ENCODE measurements around the gene PHPT1. TPM values are rescaled to one million over a fixed set of nuclear protein-coding genes. Genes with fewer than 3 reads are reported as not detected.
A peak's percentile ranks its signal among the peaks of the same experiment; 100 is the strongest.

Gene PHPT1
- total and polyA plus RNA-seq, 2 of the 8 experiments (the other 6 are each of a cell fraction or from before 2014, with no cell fraction given) = 109 to 226 TPM

GRCh38 chr9:136847826-136848392 lies 1.3 kb upstream of the PHPT1 start:
- H2BK120ac ChIP-seq (replicated peaks; ENCODE audit: low read depth, low read length) = peak overlapping the region; percentile 43
- peak overlapping the region; percentile 71 for H3K56ac ChIP-seq (replicated peaks; ENCODE audit: insufficient read length, low read depth, low read length)
- H3K9ac ChIP-seq (replicated peaks in 1 of 4; ENCODE audit: extremely low read depth in 1 of 4, low read depth in 3 of 4, low read length in 3 of 4) = peak overlapping the region; percentile 33 to 65 (median 52)
- H3K27me3 ChIP-seq (replicated peaks in 1 of 4; ENCODE audit: control insufficient read depth in 3 of 4, extremely low read depth in 1 of 4, insufficient read depth in 3 of 4, low read length in 3 of 4) = peaks cover 2 to 12% (median 7%) of the 10 kb centered on the region in 4 experiments; a peak in 6 of 7 replicates
- CTCF ChIA-PET (ENCODE audit: partially characterized antibody) = interaction anchor here (0.6 to 2.6 kb wide), 9 partner anchors 29 to 745 kb away, joined by 3 to 7 read pairs (median 5); partner anchors contain the start of genes C8G and FBXW5
- peak overlapping the region; percentile 98 for H2BK5ac ChIP-seq (ENCODE audit: low read depth, low read length)
- H3K18ac ChIP-seq (ENCODE audit: extremely low read depth, low read length) = peak overlapping the region; percentile 52
- peaks cover 0 to 7% (median 3%) of the 10 kb centered on the region in 4 experiments; a peak in 4 of 8 replicates for H3K36me3 ChIP-seq (ENCODE audit: control insufficient read depth in 2 of 4, insufficient read depth in 4 of 4, low read length in 3 of 4)
- WGBS, 2 experiments (ENCODE audit: extremely low coverage in 1 of 2, insufficient coverage in 1 of 2, insufficient read length in 1 of 2, insufficient replicate concordance in 2 of 2, low coverage in 1 of 2, low lambda C conversion rate in 2 of 2, missing lambda C conversion rate in 1 of 2) = 4% methylated on average over 39 of the region's 48 CpGs; no CpG with 5 or more reads in 1 of the 2 experiments
- no peaks in the 10 kb centered on the region; a peak in 1 of 4 replicates for H3K9me3 ChIP-seq (ENCODE audit: insufficient read depth in 2 of 2, low read depth in 1 of 2, low read length in 1 of 2)
- peak overlapping the region; percentile 80 for H3K14ac ChIP-seq (ENCODE audit: insufficient read length)
- H2AFZ ChIP-seq (ENCODE audit: low read length) = no peak overlapping the region
- peaks cover 7% of the 10 kb centered on the region in 2 experiments for H4K20me1 ChIP-seq (replicated peaks in 1 of 2; ENCODE audit: control insufficient read depth in 1 of 2, insufficient read depth in 2 of 2, low read length in 2 of 2)
- no peak overlapping the region for H2BK20ac ChIP-seq (ENCODE audit: low read length)
- peak in 1 of 2 experiments; percentile 89 for DNase-seq (ENCODE audit: low read depth in 1 of 2, low spot score in 2 of 2)
- peak overlapping the region; percentile 46 for H4K5ac ChIP-seq (ENCODE audit: insufficient read length, low read depth, low read length)
- no peak for FAIRE-seq
- peaks cover 0 to 18% (median 9%) of the 10 kb centered on the region in 4 experiments; a peak in 5 of 7 replicates for H3K4me1 ChIP-seq (replicated peaks in 1 of 4; ENCODE audit: control insufficient read depth in 3 of 4, insufficient read depth in 4 of 4, low read length in 3 of 4)
- H3K23me2 ChIP-seq (ENCODE audit: low read depth, low read length) = peaks cover 13% of the 10 kb centered on the region
- H3K27ac ChIP-seq (ENCODE audit: low read depth, low read length) = no peak overlapping the region
- H2BK15ac ChIP-seq (ENCODE audit: low read length) = peak overlapping the region; percentile 81; the same call in 1 of the 2 replicates
- POLR2A ChIA-PET (ENCODE audit: partially characterized antibody) = interaction anchor here (0.7 to 20.5 kb wide), 22 partner anchors 9 to 231 kb away, joined by 3 to 248 read pairs (median 4); partner anchors contain the start of genes CLIC3, FBXW5, MAMDC4 and RABL6
- no peaks in the 10 kb centered on the region; the same call in 1 of the 2 replicates for H3K79me1 ChIP-seq (ENCODE audit: low read depth, low read length)
- H2AK5ac ChIP-seq (ENCODE audit: low read depth, low read length) = no peak overlapping the region
- no peak overlapping the region for H3K23ac ChIP-seq (ENCODE audit: insufficient read length)
- peak overlapping the region; percentile 83 for H4K8ac ChIP-seq (ENCODE audit: extremely low read depth, insufficient read depth, low read length)
- H2BK12ac ChIP-seq (ENCODE audit: low read depth, low read length) = peak overlapping the region; percentile 60; the same call in 1 of the 2 replicates
- no peaks in the 10 kb centered on the region for H3K79me2 ChIP-seq (ENCODE audit: control insufficient read depth in 1 of 2, insufficient read depth in 2 of 2, low read length in 2 of 2)
- no peak for TF ChIP-seq TAF7 (optimal IDR thresholded peaks at IDR 0.05; ENCODE audit: borderline replicate concordance, low read depth, low read length)
- no peak for TF ChIP-seq CHD2 (IDR thresholded peaks at IDR 0.05; ENCODE audit: low read length)
- TF ChIP-seq KDM4A (IDR thresholded peaks at IDR 0.05; ENCODE audit: low read depth, low read length, severe bottlenecking) = peak; percentile 44
- TF ChIP-seq GTF2F1 (IDR thresholded peaks at IDR 0.05; ENCODE audit: borderline replicate concordance, low read depth, low read length) = no peak
- TF ChIP-seq PHF8 (conservative IDR thresholded peaks at IDR 0.05; ENCODE audit: low read depth, low read length) = peak; percentile 17
- TF ChIP-seq, protein P1, sequence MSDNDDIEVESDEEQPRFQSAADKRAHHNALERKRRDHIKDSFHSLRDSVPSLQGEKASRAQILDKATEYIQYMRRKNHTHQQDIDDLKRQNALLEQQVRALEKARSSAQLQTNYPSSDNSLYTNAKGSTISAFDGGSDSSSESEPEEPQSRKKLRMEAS (IDR thresholded peaks at IDR 0.05) = peak; percentile 17; the same call in 1 of the 2 replicates
- 0 out of 4 replicates have a peak, but pooled peaks of 1 of the 2 experiments have one; percentile 53 for TF ChIP-seq SIN3A (conservative IDR thresholded peaks at IDR 0.05 in 1 of 2, IDR thresholded peaks at IDR 0.05 in 1 of 2; ENCODE audit: low read depth in 1 of 2, low read length in 2 of 2)
- no peak for TF ChIP-seq CHD1 (IDR thresholded peaks at IDR 0.05; ENCODE audit: low read depth, low read length)
- no peak for TF ChIP-seq EP300 (IDR thresholded peaks at IDR 0.05; ENCODE audit: borderline replicate concordance in 1 of 2, low read depth in 2 of 2, low read length in 2 of 2)
- peak overlapping the region; percentile 75 to 88 for H3K4me2 ChIP-seq (ENCODE audit: insufficient read depth in 1 of 2, low read depth in 2 of 2, low read length in 2 of 2)
- peak overlapping the region; percentile 81 to 89 (median 83) for H3K4me3 ChIP-seq (ENCODE audit: extremely low read depth in 1 of 4, insufficient read depth in 2 of 4, low read depth in 3 of 4, low read length in 4 of 4)
- H4K91ac ChIP-seq (replicated peaks; ENCODE audit: insufficient read length, low read length) = peak overlapping the region; percentile 100
- peak overlapping the region; percentile 100 for H3K4ac ChIP-seq (replicated peaks; ENCODE audit: insufficient read length, low read depth, low read length)
